GM18907 (cell line): ENCODE measurements around the gene RPL27.

Source experiments
- ATAC-seq: cut with Tn5 transposase; IDR thresholded peaks from one replicate; pipeline ENCODE4 v1.9.1; 2021; ENCODE audit warnings: mild to moderate bottlenecking, moderate library complexity; ENCODE audit not compliant: unreplicated experiment

Gene RPL27

DNA sequence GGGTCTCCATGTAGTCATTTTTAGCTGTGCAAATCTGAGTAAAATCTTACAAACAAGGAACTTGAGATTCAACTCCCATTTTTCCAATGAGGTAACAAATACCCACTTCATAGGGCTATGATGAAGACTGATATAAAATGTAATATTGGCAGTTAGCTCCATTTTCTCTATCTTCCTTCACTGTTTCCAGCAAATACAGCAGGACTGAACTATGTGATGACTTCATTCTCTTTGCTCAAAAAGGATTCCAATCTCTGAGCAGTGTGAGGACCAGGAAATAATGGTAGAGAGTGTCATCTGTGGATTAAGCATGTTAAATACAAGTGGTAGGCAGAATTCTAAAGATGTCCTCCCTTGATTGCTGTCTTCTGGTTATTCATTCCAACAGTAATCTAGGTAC lies 45.1 kb downstream of the RPL27 start:
- ATAC-seq, result no peak

DNA sequence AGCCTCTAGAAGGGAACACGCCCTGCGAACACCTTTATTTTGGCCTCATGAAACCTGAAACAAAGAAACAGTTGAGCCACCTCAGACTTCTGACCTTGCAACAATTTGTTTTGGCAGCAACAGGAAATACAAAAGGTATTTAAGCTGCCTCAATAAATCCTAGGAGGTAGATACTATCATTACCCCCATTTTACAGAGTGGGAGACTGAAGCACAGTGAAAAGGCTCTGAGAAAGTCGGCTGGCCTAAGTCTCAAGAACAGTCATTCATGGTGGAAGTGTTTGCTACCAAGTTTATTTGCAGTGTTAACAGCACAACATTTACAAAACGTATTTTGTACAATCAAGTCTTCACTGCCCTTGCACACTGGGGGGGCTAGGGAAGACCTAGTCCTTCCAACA lies 45.8 kb downstream of the RPL27 start:
- no peak for ATAC-seq

DNA sequence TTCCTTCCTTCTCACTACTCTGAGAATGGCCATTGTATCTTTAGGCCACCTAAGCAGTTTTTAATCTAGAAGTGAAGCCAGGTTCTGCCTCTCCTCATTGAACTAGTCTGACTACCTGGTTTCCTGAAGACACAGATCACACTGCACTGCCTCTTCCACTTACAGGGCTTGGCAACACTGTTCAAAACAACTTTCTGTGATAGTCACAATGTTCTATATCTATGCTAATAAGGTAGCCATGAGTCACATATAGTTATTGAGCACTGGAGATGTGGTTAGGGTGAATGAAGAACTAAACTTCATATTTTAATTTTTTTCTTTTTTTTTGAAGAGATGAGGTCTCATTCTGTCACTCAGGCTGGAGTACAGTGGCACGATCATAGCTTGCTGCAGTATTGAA lies 53.8 kb downstream of the RPL27 start:
- no peak for ATAC-seq
